CD4-positive, alpha-beta T cell treated with Interleukin-4 for 1 hour (primary cell): ENCODE measurements around the gene TAOK1.
"Not testable (repeated sequence)": the region's sequence is repeated elsewhere in the genome, so short reads cannot be mapped to it uniquely, and the experiment has no call there.

Experiments
- DNase-seq, 2 donors: peaks; one replicate each; pipeline ENCODE4 v3.0.0-alpha.2; 2020 to 2022

TAOK1 gene

DNA sequence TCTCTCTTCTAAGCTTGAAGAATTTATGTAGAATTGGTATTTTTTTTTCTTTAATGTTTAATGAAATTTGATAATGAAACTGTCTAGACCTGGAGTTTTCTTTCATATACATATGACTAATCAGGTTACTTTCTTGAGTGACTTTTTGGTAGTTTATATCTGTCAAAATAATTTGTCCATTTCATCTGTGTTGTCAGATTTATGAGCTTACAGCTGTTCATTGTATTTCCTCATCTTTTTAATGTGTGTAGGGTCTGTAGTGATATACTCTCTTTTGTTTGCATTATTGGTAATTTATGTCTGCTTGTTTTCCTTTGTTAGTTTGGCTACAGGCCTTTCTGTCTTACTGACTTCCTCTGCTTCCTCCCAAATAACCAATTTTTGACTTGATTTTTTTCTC is 55.7 kb downstream of the TAOK1 start:
- no peak for DNase-seq

- no peak for DNase-seq
These were observed 59.9 kb downstream of the TAOK1 start for GRCh38 chr17:29449865-29450671.

- no peak for DNase-seq
These were observed 61.1 kb downstream of the TAOK1 start for GRCh38 chr17:29451121-29451742.

- no peak for DNase-seq
These were observed 67.9 kb downstream of the TAOK1 start for GRCh38 chr17:29458066-29458465.

- no peak for DNase-seq
These were observed 71.5 kb downstream of the TAOK1 start for GRCh38 chr17:29461483-29462206.

GRCh38 chr17:29469276-29469675 is 79.1 kb downstream of the TAOK1 start:
- DNase-seq: no peak

DNA sequence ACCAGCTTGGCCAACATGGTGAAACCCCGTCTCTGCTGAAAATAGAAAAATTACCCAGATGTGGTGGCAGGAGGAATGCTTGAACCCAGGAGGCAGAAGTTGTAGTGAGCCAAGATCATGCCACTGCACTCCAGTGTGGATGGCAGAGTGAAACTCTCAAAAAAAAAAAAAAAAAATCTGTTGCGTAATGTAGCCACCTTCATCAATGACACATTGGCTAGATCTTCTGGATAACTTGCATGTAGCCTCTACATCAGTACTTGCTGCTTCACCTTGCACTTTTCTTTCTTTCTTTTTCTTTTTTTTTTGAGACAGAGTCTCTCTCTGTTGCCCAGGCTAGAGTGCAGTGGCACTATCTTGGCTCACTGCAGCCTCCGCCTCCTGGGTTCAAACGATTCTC is 83.3 kb downstream of the TAOK1 start:
- DNase-seq: not testable (repeated sequence)

GRCh38 chr17:29474297-29474696 is 84.1 kb downstream of the TAOK1 start:
- DNase-seq: no peak

DNA sequence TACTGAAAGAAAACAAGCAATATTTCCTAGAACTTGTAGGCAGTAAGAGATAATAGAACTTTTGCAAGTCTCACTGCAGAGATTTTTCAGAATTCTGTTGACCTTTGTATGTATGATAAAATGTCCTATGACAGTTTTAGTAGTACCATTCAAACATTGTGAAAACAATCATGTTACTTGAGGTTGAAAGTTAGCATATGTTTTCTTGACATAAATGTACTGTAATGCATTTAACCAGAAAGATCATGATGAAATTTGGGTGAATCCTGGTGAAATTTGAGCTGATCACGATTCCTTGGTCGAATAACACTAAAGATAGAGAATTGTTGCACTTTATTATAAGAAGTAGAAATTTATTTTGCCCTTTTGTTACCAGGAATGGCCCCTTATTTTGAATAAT is 85.7 kb downstream of the TAOK1 start:
- no peak for DNase-seq

DNA sequence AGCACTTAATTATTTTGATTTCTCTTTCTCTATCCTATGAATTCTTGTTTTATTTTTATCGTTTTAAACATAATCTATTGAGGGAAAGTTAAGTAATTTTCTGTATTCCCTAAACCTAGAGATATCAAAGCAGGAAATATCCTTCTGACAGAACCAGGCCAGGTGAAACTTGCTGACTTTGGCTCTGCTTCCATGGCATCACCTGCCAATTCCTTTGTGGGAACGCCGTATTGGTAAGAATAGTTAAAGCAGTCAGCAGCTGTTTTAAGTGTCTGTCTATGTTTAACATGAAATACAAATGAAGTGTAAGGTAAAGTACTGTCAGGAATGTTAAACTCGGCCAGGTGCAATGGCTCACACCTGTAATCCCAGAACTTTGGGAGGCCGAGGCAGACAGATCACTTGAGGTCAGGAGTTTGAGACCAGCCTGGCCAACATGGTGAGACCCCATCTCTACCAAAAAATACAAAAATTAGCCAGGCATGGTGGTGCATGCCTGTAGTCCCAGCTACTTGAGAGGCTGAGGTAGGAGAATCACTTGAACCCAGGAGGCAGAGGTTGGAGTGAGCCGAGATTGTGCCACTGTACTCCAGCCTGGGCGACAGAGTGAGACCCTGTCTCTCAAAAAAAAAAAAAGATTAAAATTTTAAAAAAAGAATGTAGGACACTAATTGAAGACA is 90.2 kb downstream of the TAOK1 start:
- not testable (repeated sequence) for DNase-seq

GRCh38 chr17:29483503-29483902 is 93.3 kb downstream of the TAOK1 start:
- DNase-seq: no peak

DNA sequence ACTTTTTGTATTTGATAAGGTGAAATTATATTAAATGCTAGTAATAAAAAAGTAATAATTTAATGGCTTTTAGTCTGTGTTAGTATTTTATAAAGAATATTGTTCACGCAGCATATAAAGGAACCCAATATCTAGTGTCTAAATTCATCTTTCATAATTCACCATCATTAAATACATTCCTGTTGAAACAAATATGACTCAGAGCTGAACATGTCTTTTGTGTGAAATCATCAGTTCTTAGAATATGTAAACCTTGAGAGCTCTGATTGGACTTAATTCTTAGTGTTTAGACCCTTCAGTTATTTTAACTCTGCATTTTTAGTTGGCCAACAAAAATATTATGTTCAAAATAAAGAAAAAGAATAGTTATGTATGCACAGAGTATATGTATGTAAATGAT is 104.8 kb downstream of the TAOK1 start:
- no peak for DNase-seq

- DNase-seq: no peak
These were observed 114.5 kb downstream of the TAOK1 start for GRCh38 chr17:29504711-29505110.

- no peak for DNase-seq
These were observed 115.7 kb downstream of the TAOK1 start for GRCh38 chr17:29505836-29506235.

- no peak for DNase-seq
These were observed 120.8 kb downstream of the TAOK1 start for GRCh38 chr17:29510953-29511352.

- no peak for DNase-seq
These were observed 124.6 kb downstream of the TAOK1 start for GRCh38 chr17:29514792-29515191.

- no peak for DNase-seq
These were observed 128.2 kb downstream of the TAOK1 start for GRCh38 chr17:29518359-29518758.

DNA sequence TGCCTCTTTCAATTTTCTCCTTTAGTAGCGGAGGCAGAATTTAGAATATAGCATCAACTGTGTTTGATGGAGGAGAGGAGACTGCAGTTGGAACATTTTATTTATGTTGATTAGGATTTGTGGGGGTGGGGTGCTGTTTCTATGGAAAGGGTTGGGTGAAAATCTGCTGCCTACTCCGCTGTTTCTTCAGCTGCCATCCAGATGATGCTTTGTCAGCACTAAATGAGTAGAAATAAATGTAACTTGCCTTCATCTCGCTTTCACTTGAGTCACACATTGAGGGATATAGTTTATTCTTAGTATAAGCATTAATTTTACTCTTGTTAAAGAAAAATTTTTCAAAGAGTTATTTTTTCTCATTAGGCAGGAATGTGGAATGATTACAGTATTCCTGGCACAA is 134.5 kb downstream of the TAOK1 start:
- DNase-seq: no peak

- DNase-seq: no peak
These were observed 136.2 kb downstream of the TAOK1 start for GRCh38 chr17:29526322-29526721.

DNA sequence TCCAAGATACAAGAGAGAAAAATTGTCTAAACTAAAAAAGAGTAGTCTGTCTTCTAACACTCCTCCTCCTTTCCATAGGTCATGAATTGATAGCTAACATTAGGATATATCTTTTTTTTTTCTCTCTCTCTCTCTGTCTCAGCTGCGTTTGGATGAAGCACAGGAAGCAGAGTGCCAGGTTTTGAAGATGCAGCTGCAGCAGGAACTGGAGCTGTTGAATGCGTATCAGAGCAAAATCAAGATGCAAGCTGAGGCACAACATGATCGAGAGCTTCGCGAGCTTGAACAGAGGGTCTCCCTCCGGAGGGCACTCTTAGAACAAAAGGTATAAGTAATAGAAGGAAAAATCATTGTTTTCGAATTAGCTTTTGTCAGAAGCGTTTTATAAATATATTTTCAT is 143.8 kb downstream of the TAOK1 start:
- DNase-seq: no peak

- DNase-seq: no peak
These were observed 153.9 kb downstream of the TAOK1 start for GRCh38 chr17:29544066-29544465.

DNA sequence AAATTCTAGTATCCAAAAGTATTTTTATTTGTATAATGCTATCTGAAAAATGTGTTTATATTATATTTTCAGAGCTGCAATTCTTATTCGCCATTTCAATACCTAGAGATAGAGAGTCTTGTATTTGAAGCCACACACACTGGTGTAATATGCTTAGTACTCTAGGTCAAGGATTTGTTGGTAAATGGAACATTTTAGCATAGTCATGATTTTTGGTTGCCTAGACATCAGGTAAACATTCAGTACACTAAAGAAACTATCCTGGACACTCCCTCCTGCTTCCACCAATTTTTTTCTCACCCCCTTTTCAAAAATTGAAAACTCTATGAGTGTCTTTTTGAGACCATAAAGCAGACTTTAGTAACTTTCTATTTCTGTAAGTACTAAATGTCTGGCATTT is 155.9 kb downstream of the TAOK1 start:
- DNase-seq: no peak

DNA sequence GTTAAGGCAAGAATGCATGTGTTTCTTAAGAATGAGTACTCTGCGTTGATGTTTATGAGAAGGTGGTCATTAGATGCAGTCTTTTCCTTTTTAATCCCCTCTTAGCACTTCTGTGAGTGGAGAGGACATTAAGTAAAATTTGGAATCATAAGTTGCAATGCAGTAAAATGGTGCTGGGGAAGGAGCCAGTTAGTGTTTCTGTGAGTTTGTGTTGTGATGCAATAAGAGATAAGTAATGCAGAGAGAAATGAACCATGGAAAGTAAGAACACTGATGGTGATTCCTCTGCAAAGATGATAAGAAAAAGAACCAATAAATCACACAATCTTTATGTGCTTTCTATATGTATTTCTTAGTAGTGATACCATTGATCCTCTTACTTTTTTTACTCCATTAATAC is 156.7 kb downstream of the TAOK1 start:
- DNase-seq: no peak
